GM19438 (cell line): ENCODE results near the gene DUSP22.

Experiments
- ATAC-seq: cut with Tn5 transposase; IDR thresholded peaks from one replicate; pipeline ENCODE4 v1.9.1; 2021; ENCODE audit warnings: low read depth; ENCODE audit not compliant: unreplicated experiment

DUSP22 gene

DNA sequence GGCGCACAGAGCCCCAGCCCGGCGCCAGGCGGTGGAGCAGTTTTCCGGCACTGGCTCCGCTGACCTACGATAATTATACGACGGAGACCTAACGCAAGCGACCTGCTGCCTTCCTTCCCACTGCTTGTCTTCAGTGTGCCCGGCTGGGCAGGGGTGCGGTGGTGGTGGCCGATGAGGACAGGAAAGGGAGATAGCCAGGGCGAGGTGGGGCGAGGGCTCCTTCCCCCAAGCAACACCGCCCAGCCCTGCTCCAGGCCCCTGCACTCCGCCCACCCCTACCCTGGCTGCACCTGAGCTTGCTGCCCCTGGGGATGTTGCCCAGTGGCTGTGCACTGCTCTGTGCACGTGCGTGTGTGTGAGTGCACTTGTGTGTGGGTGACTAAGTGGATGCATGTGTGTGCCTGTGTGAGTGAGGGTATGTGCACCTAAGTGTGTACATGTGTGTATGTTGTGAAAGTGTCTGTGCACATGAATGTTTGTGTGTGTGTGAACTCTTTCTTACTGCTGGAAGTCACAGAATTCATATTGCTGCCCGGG lies 56.6 kb downstream of the DUSP22 start:
- no peak for ATAC-seq

GRCh38 chr6:349491-349921 lies 57.2 kb downstream of the DUSP22 start:
- ATAC-seq: no peak

GRCh38 chr6:350371-350770 lies 58.1 kb downstream of the DUSP22 start:
- ATAC-seq: no peak

GRCh38 chr6:351011-351866 lies 59.0 kb downstream of the DUSP22 start:
- ATAC-seq: no peak

DNA sequence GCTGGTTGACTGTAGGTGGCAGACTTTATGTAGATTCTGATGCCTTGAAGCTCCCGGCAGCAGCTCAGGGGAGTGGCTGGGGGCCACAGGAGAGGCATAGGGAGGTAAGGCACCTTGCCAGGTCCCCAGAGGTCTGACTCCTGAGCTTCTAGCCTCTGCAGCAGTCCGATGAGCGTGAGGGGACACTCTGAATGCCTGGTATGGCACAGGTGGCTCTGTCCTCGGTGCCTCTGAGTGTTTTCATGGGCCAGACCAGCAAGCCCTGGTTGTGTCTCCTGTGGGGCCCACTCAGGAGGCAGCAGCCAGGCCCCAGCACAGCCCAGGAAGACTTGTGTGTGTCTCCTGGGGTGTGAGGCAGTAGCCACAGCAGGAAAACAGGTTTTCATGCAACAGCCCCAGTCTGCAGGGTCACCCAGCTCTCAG lies 59.6 kb downstream of the DUSP22 start:
- no peak for ATAC-seq

DNA sequence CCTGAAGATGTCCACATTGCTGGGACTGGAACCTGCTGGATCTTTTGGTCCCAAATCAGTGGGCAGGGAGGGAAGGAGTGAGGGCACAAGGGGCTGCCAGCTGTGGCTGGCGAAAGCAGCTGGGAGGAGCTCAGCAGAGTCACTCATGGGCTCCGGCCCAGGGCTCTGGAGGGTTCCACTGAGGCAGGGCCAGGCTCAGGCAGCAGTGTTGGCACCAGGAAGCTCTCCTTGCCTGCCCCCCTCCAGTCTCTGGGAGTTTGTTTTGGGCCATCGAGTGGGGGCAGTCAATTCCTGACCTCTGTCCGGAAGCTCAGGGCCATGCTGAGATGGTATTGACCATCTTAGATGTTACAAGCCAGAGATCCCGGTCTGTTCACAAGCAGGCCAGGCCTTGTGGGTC lies 60.2 kb downstream of the DUSP22 start:
- ATAC-seq: no peak

- ATAC-seq: no peak
Observed at GRCh38 chr6:352896-353470, 60.7 kb downstream of the DUSP22 start.

- ATAC-seq: no peak
Observed at GRCh38 chr6:353642-354614, 61.6 kb downstream of the DUSP22 start.

DNA sequence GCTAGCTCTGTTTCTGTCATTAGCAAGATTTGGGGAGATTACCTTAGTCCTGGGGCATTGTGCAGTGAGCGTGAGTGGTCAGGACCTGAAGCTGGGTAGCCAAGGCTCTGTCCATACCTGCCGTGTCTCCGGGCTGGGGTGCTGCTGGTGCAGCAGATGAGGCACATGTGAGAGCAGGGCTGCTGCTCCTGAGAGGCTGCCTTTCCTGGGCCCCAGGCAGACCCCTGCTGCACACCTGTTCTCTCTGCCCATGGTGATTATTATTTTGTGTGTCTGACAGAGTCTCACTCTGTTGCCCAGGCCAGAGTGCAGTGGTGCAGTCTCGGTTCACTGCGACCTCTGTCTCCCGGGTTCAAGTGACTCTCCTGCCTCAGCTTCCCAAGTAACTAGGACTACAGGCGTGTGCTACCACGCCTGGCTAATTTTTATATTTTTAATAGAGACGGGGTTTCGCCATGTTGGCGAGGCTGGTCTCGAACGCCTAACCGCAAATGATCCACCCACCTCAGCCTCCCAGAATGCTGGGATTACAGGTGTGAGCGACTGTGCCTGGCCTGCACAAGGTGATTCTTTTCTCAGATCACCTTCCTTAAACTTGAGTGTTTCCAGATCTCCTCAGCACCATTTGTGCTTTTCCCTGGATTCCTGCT lies 62.5 kb downstream of the DUSP22 start:
- ATAC-seq: no peak

GRCh38 chr6:355373-356208 lies 63.3 kb downstream of the DUSP22 start:
- no peak for ATAC-seq

DNA sequence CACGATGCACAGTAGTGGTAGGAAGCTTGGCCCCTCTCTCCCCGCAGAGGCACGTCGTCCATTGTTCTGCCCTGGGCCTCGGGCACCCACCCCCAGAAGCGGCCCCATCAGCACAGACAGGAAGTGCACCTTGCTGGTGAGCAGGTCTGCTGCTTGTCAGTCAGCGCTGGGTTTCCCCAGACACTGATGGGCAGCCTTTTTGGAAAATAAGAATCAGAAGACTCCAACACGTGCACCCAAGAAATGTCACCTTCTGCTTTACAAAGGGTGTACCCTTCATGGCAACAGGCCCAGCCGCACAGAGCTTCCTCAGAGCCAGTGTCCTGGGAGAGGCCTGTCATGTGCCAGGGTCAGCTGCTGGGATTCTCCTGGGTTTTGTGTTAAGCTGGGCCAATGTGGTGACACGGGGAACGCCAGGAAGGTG lies 64.6 kb downstream of the DUSP22 start:
- peak; percentile 49 for ATAC-seq

DNA sequence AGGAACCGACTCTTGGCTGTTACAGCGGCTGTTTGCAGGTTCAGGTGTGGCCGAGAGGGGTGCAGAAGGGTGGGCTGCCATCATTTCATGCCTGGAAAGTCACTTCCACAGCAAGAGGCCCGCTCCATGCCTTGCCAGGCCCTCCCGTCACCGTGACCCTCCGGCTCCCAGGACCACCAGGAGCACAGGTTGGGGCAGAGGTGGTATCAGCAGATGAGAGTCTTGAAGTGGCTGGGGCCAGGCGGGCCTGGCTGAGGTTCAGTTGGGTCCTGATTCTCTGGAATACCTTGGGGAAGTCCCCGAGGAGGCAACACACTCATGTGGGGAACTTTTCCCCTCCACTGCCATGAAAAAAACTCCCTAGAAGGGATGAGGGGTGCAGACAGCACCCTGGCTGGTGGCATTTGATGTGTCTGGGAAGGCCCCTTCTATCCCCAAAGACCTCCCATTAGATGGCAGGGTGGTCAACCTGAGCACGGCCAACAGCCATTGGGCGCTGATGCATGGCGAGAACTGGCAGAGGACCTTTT lies 65.0 kb downstream of the DUSP22 start:
- no peak for ATAC-seq

DNA sequence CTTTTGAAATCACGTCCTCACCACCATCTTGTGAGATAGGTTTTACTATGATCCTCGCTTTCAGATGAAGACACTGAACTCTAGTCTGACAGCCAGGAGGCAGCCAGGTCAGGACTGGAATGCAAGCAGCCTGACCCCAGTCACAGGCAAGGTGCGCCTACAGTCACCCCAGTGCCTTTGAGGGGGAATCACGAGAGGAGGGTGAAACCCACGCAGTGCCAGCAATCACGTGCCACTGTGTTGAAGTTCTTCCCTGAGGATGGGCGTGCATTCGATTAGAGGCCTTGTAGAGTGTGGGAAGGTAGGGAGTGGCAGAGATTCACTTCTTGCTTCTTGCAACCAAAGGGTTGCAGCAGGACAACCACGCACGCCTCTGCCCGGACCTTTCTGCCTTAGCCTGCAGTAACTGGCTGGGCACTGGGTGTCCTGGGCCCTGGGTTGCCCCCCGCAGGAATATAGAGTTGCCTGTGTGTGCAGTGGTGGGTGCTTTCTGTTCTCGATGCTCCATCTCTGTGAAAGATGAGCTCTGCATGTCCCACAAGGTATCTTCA lies 65.6 kb downstream of the DUSP22 start:
- no peak for ATAC-seq

- ATAC-seq: no peak
Observed at GRCh38 chr6:358432-358831, 66.1 kb downstream of the DUSP22 start.

GRCh38 chr6:358847-359246 lies 66.6 kb downstream of the DUSP22 start:
- no peak for ATAC-seq

GRCh38 chr6:359261-360035 lies 67.2 kb downstream of the DUSP22 start:
- ATAC-seq: no peak

- ATAC-seq: no peak
Observed at GRCh38 chr6:360349-360748, 68.1 kb downstream of the DUSP22 start.

GRCh38 chr6:360764-361373 lies 68.6 kb downstream of the DUSP22 start:
- no peak for ATAC-seq
